ENCODE measurements around the gene PRKCD.

Gene PRKCD

GRCh38 chr3:53146319-53146891, 14.6 kb upstream of the PRKCD start:
- Histone ChIP-seq H3K27me3 (no peaks in the 10 kb centered on the region), H3K4me3 (ENCODE audit: low read depth in 1 of 2, low read length in 1 of 2) (no peak overlapping the region), H3K9me3 (no peaks in the 10 kb centered on the region), H3K27ac (peak overlapping the region; percentile 90), H3K36me3 (no peaks in the 10 kb centered on the region), H3K4me1 (ENCODE audit: control insufficient read depth in 1 of 2, insufficient read depth in 1 of 2, low read depth in 1 of 2, low read length in 1 of 2) (peaks cover 66 to 70% of the 10 kb centered on the region in 2 experiments)
- TF ChIP-seq, protein P1, sequence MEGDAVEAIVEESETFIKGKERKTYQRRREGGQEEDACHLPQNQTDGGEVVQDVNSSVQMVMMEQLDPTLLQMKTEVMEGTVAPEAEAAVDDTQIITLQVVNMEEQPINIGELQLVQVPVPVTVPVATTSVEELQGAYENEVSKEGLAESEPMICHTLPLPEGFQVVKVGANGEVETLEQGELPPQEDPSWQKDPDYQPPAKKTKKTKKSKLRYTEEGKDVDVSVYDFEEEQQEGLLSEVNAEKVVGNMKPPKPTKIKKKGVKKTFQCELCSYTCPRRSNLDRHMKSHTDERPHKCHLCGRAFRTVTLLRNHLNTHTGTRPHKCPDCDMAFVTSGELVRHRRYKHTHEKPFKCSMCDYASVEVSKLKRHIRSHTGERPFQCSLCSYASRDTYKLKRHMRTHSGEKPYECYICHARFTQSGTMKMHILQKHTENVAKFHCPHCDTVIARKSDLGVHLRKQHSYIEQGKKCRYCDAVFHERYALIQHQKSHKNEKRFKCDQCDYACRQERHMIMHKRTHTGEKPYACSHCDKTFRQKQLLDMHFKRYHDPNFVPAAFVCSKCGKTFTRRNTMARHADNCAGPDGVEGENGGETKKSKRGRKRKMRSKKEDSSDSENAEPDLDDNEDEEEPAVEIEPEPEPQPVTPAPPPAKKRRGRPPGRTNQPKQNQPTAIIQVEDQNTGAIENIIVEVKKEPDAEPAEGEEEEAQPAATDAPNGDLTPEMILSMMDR (IDR thresholded peaks at IDR 0.05) = no peak

DNA sequence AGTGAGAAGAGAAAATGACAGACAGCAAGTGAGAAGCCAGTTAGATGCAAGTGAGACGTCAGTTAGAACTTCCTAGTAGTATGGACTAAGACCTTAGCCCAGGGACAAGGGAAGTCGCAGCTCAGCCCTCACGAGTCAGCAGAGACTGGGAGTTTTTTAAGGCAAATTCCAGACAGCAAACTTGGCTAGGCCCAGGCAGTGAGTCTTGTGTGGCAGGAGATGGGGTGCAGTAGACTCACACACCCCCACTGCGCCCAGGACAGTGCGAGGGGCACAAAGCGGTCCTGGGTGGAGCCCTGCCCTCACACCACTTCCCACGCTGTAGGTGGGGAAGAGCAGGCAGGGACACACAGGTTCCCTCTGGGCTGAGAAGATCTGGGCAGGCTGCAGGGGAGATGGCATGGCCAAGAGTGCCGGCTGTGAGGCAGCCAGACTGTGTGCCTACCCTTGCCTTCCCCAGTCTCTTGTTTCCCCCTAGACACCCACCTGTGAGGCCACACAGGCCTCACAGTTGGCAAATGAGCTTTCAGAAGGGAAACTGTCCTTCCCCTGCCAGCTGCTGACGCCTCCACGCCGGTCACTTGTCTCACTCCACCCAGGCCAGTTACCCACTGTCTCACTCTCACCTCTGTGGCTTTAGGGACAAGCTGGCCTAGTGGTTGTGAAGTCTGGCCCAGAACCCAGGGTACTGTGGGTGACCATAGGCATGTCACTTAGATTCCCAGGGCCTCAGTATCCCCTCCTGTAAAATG, 13.7 kb upstream of the PRKCD start:
- Histone ChIP-seq H3K4me1 (ENCODE audit: control insufficient read depth in 1 of 2, insufficient read depth in 1 of 2, low read depth in 1 of 2, low read length in 1 of 2) (peaks cover 65 to 70% of the 10 kb centered on the region in 2 experiments), H3K36me3 (no peaks in the 10 kb centered on the region), H3K4me3 (ENCODE audit: low read depth in 1 of 2, low read length in 1 of 2) (no peak overlapping the region), H3K27ac (peak overlapping the region; percentile 90), H3K27me3 (no peaks in the 10 kb centered on the region), H3K9me3 (no peaks in the 10 kb centered on the region)
- TF ChIP-seq, protein P1 (IDR thresholded peaks at IDR 0.05) = no peak

- Histone ChIP-seq H3K9me3 (no peaks in the 10 kb centered on the region), H3K4me3 (ENCODE audit: low read depth in 1 of 2, low read length in 1 of 2) (no peak overlapping the region), H3K27me3 (no peaks in the 10 kb centered on the region), H3K36me3 (no peaks in the 10 kb centered on the region), H3K4me1 (ENCODE audit: control insufficient read depth in 1 of 2, insufficient read depth in 1 of 2, low read depth in 1 of 2, low read length in 1 of 2) (peaks cover 65 to 70% of the 10 kb centered on the region in 2 experiments), H3K27ac (peak overlapping the region; percentile 90)
- TF ChIP-seq, protein P1 (IDR thresholded peaks at IDR 0.05) = no peak
Measured at GRCh38 chr3:53147903-53148400, 13.1 kb upstream of the PRKCD start.

GRCh38 chr3:53149006-53149690, 11.9 kb upstream of the PRKCD start:
- Histone ChIP-seq H3K4me1 (ENCODE audit: control insufficient read depth in 1 of 2, insufficient read depth in 1 of 2, low read depth in 1 of 2, low read length in 1 of 2) (peaks cover 60 to 63% of the 10 kb centered on the region in 2 experiments), H3K9me3 (no peaks in the 10 kb centered on the region), H3K27ac (no peak overlapping the region), H3K36me3 (no peaks in the 10 kb centered on the region), H3K27me3 (no peaks in the 10 kb centered on the region), H3K4me3 (ENCODE audit: low read depth in 1 of 2, low read length in 1 of 2) (no peak overlapping the region)
- TF ChIP-seq, protein P1 (IDR thresholded peaks at IDR 0.05) = no peak

DNA sequence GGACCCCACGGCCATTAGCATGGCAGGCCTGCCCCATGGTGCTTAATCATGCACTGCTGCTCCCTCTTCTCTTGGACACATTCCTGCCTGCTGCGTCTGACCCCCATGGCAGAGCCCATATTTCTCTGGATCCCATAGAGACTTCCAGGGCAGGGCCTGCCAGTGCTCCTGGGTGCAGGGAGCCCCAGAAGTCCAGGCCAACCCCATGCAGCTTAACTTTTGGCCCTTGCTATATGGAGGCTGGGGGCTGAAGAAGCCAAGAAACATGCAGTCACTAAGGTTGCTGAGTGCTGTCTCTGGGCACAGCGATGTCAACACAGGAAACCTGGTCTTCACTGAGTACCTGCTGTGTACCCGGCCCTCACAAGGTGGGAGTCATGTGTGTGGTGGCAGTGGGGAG, 11.3 kb upstream of the PRKCD start:
- H3K4me3 ChIP-seq (ENCODE audit: low read depth in 1 of 2, low read length in 1 of 2) = no peak overlapping the region
- H3K4me1 ChIP-seq (ENCODE audit: control insufficient read depth in 1 of 2, insufficient read depth in 1 of 2, low read depth in 1 of 2, low read length in 1 of 2) = peaks cover 55 to 58% of the 10 kb centered on the region in 2 experiments
- no peaks in the 10 kb centered on the region for H3K9me3 ChIP-seq
- H3K27ac ChIP-seq = no peak overlapping the region
- TF ChIP-seq, protein P1 (IDR thresholded peaks at IDR 0.05) = no peak
- H3K27me3 ChIP-seq = no peaks in the 10 kb centered on the region
- no peaks in the 10 kb centered on the region for H3K36me3 ChIP-seq

Data from neutrophil (primary cell).